ENCODE measurements around the gene NFE2L1.

- TF ChIP-seq, protein P1, sequence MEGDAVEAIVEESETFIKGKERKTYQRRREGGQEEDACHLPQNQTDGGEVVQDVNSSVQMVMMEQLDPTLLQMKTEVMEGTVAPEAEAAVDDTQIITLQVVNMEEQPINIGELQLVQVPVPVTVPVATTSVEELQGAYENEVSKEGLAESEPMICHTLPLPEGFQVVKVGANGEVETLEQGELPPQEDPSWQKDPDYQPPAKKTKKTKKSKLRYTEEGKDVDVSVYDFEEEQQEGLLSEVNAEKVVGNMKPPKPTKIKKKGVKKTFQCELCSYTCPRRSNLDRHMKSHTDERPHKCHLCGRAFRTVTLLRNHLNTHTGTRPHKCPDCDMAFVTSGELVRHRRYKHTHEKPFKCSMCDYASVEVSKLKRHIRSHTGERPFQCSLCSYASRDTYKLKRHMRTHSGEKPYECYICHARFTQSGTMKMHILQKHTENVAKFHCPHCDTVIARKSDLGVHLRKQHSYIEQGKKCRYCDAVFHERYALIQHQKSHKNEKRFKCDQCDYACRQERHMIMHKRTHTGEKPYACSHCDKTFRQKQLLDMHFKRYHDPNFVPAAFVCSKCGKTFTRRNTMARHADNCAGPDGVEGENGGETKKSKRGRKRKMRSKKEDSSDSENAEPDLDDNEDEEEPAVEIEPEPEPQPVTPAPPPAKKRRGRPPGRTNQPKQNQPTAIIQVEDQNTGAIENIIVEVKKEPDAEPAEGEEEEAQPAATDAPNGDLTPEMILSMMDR (IDR thresholded peaks at IDR 0.05) = no peak
- TF ChIP-seq EP300 (IDR thresholded peaks at IDR 0.05; ENCODE audit: low read depth) = no peak
- no peak for TF ChIP-seq POLR2AphosphoS5 (IDR thresholded peaks at IDR 0.05)
- TF ChIP-seq POLR2A (IDR thresholded peaks at IDR 0.05) = no peak
Observed at GRCh38 chr17:48031966-48032365, 16.2 kb upstream of the NFE2L1 start.
